Esophagus mucosa (tissue), 1 donor: ENCODE results near the gene DENND5B. TPM values are rescaled to one million over a fixed set of nuclear protein-coding genes. Genes with fewer than 3 reads are reported as not detected.
"Not testable (repeated sequence)": the region's sequence is repeated elsewhere in the genome, so short reads cannot be mapped to it uniquely, and the experiment has no call there.

ENCODE experiments used
- ATAC-seq: fragments of 200-7000 bp; cut with Tn5 transposase; one replicate; pipeline ENCODE4 v1.9.1; 2020
- total RNA-seq: library from RNA; stranded (reverse); gene quantifications from one replicate; pipeline ENCODE4 v1.2.4, GENCODE V29; 2023
- donor health status: DM: yes; HTN: yes; CAD: no.

DENND5B gene
- total RNA-seq, 1 donor from 2014 or later: 0.60 TPM

- ATAC-seq: not testable (repeated sequence)
These were observed 89.9 kb downstream of the DENND5B start for GRCh38 chr12:31501014-31501413.

GRCh38 chr12:31499567-31499966, 91.4 kb downstream of the DENND5B start:
- ATAC-seq: no peak

DNA sequence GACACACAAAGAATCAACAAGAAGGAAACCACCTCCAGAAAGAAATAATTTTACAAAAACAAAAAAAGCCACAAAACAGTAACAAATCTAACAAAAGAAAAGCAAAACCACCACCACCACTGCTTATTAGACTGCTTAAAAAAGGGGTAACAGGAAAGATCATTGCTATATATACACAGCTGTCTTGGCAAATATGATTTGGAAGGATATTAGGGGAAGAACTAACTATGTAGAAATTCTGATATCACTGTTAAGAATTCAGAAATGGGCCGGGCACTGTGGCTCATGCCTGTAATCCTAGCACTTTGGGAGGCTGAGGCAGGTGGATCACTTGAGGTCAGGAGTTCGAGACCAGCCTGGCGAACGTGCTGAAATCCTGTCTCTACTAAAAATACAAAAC, 92.5 kb downstream of the DENND5B start:
- ATAC-seq: no peak

- ATAC-seq: no peak
These were observed 94.7 kb downstream of the DENND5B start for GRCh38 chr12:31496257-31496656.

- no peak for ATAC-seq
These were observed 96.5 kb downstream of the DENND5B start for GRCh38 chr12:31494455-31494854.

- no peak for ATAC-seq
These were observed 98.2 kb downstream of the DENND5B start for GRCh38 chr12:31492599-31493196.

- ATAC-seq: peak; percentile 56
These were observed 98.9 kb downstream of the DENND5B start for GRCh38 chr12:31491841-31492598.

GRCh38 chr12:31491241-31491794, 99.6 kb downstream of the DENND5B start:
- ATAC-seq: no peak

- ATAC-seq: no peak
These were observed 102.1 kb downstream of the DENND5B start for GRCh38 chr12:31488737-31489338.

DNA sequence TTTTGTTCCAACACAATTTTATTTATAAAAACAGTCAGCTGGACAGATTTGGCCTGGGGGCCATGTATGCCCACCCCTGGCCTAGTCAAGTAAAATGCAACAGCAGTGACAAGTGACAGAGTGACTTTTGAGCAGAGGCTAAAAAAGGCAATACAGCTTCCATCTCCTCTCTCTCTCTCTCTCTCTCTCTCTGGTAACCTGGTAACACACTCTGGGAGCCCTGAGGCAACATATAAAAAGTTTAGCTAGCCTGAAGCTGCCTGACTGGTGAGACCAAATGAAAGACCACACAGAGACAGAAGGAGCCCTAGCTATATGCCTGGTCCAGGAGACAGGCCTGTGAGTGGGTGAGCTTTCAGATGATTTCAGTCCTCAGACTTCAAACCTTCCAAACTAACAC, 105.4 kb downstream of the DENND5B start:
- no peak for ATAC-seq

GRCh38 chr12:31482816-31483215, 108.1 kb downstream of the DENND5B start:
- ATAC-seq: no peak

GRCh38 chr12:31481415-31481814, 109.5 kb downstream of the DENND5B start:
- ATAC-seq: no peak

DNA sequence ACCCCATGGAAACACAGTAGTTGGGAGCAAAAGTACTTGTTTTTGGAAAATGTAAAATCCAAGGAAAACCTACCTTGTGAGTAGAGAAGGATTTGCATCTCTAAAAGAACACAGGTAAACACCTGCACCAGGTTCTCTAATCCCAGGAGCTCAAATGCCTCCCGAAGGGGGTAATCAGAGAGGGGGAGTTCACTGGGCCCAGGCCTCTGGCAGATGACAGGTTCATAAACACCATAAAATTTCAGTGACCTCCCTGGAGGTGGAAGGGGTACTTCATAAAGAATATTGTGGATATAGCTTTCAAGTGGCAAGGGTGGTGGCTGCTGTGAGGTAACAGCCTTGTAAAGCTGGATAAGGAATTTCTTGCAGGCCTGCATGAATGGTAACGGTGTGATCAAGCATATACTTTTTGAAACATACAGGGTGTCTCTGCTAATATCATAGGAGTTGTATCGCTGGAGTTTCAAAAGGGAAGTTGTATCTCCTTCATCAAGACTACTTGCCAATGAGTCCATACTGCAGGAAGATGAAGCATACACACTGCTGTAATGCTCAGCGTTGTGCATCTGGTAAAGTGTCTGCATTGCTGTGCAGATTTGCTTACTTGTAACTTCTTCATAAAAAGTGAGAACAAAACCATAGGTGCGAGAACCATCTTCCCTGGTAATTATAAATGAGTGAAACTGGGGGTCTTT, 111.3 kb downstream of the DENND5B start:
- ATAC-seq: no peak

DNA sequence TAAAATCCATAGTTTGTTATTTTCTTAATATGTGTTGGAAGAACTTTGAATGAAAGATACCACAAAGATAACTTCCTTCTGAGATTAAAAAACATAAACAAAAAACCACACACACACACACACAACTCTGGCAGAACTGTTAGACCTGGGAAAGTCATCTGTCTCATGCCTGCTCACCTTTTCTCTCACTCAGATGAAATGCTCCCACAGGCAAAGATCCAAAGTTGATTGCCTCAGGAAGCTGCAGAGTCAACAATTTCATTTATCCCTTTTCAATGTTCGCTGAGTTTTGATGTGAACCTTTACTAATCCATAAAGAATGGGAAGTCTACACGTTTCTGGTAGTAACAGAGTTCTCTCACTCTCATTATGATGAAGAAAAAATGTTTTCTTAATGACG, 112.0 kb downstream of the DENND5B start:
- no peak for ATAC-seq

DNA sequence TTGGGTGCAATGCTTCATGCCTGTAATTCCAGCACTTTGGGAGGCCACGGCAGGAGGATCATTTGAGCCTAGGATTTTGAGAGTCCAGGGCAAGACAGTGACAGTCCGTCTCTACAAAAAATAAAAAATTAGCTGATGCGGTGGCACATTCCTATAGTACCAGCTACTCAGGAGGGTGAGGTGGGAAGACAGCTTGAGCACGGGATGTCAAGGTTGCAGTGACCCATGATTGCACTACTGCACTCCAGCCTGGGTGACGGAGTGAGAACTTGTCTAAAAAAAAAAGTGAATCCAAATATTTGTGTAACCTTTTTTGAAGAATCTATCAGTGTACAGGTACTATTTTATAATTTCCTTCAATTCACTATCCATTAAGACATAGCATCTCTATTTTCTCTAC, 112.5 kb downstream of the DENND5B start:
- no peak for ATAC-seq

GRCh38 chr12:31477687-31478086, 113.2 kb downstream of the DENND5B start:
- no peak for ATAC-seq

DNA sequence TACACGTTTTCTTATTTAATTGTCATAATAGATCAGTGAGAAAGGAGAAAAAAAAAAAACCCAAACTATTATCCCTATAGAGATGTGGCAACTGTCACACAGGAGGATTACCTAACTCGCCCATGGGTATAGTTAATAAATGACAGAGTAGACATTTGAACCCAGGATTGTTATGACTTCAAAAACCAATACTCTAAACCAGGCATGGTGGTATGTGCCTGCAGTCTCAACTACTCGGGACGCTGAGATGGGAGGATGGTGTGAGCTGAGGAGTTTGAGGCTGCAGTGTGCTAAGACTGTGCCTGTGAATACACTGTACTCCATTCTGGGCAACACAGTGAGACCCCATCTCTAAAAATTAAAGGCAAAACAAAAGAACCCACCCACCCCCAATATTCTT, 114.5 kb downstream of the DENND5B start:
- no peak for ATAC-seq

GRCh38 chr12:31475610-31476009, 115.3 kb downstream of the DENND5B start:
- not testable (repeated sequence) for ATAC-seq

DNA sequence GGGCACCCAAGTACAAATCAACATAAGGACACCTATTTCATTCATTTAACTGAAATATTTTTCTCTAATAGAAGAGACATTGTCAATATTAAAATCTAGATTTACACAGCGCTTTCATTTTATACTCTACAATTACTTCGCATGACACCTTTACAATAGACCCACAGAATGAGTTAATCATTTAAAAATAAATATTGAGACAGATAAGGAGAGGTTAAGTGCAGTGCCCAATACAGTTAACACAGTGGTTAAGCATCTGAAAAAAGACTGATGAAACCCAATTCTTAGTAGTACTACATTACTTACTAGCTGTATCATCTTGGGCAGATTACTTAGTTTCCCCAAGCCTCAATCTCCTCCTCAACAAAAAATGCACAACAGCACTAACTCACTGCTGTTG, 116.2 kb downstream of the DENND5B start:
- ATAC-seq: no peak

- ATAC-seq: no peak
These were observed 119.1 kb downstream of the DENND5B start for GRCh38 chr12:31471823-31472222.

DNA sequence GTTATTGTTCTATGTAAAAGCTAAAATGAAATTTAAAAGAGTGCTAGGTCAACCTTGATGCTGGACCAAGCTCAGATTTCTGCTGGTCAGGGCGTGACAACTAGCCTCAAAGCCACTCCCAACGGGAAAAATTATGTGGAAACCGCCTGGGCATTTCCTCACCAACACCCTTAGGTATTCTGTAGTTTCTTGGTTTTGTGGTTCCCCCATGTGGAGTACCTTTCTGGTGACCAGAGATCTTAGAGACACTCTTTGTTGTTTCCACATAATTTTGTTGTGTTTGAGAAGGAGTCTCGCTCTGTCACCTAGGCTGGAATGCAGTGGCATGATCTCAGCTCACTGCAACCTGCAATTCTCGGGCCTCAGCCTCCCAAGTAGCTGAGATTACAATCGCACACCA, 119.9 kb downstream of the DENND5B start:
- no peak for ATAC-seq

DNA sequence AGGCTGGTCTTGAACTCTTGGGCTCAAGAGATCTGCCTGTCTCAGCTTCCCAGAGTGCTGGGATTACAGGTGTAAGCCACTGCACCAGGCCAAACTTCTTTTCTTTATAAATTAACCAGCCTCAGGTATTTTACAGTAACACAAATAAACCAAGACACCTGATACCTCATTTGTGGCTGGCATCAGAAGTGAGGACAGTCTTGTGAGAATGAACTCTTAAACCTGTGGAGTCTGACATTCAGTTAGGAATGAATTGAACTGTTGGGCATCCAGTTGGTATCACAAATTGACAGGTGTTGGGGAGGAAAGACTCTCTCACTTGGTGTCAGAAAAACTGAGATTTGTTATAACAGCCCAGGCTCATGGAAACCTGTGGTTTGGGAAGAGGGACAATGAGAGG, 120.5 kb downstream of the DENND5B start:
- no peak for ATAC-seq

DNA sequence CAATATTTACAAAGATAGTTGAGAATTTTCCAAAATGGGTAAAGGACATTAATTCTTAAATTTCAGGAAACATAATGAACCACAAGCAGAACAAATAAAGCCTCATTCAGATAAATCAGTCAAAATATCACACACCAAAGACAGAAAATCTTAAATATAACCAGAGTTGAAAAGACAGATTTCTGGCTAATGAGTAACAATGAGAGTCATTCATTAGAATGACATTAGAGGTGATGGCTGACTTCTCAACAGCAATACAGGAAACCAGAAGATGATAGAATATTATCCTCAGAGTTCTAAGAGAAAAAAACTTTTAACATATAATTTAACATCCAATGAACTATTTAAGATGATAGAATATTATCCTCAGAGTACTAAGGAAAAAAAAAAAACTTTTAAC, 124.2 kb downstream of the DENND5B start:
- no peak for ATAC-seq
